Measurements from ENCODE around the gene PDE11A.

- TF ChIP-seq POLR2A (IDR thresholded peaks at IDR 0.05) (no peak), CTCF (IDR thresholded peaks at IDR 0.05) (no peak)
Measured at GRCh38 chr2:177669201-177669600, 403.4 kb downstream of the PDE11A start.

Measured in tibial nerve (tissue), 3 donors.